GM23338 (cell line): ENCODE measurements around the gene ZNF35. TPM values are rescaled to one million over a fixed set of nuclear protein-coding genes. Genes with fewer than 3 reads are reported as not detected.

Experiments
- ATAC-seq: fragments of 200-7000 bp; cut with Tn5 transposase; 3 replicates; pipeline ENCODE4 v1.9.1; 2020
- DNase-seq: peaks from one replicate; pipeline ENCODE4 v3.0.0-alpha.2; 2015; ENCODE audit warnings: low spot score
- H2AFZ ChIP-seq: fragments of 200-600 bp; sonication (generic); 2 replicates; pipeline ENCODE4 v1.8.0; 2016; ENCODE audit warnings: antibody characterized with exemption, mild to moderate bottlenecking, moderate library complexity
- H3F3A ChIP-seq: fragments of 200-600 bp; sonication (generic); replicated peaks from 2 replicates; pipeline ENCODE4 v1.8.0; 2017; ENCODE audit warnings: antibody characterized with exemption, mixed run types, low read depth
- H3K27ac ChIP-seq: fragments of 200-600 bp; sonication (generic); 2 replicates; pipeline ENCODE4 v1.6.1; 2016; ENCODE audit warnings: low read depth
- H3K27me3 ChIP-seq: fragments of 200-600 bp; sonication (generic); 2 replicates; pipeline ENCODE4 v1.8.0; 2016; ENCODE audit warnings: mild to moderate bottlenecking, mixed run types, moderate library complexity; ENCODE audit not compliant: insufficient read depth
- H3K36me3 ChIP-seq: fragments of 200-600 bp; sonication (generic); 2 replicates; pipeline ENCODE4 v1.8.0; 2016; ENCODE audit warnings: mild to moderate bottlenecking; ENCODE audit not compliant: insufficient read depth
- H3K4me1 ChIP-seq: fragments of 200-600 bp; sonication (generic); 2 replicates; pipeline ENCODE4 v1.8.0; 2016; ENCODE audit warnings: mild to moderate bottlenecking, moderate library complexity; ENCODE audit not compliant: insufficient read depth
- H3K4me2 ChIP-seq: fragments of 200-600 bp; sonication (generic); 2 replicates; pipeline ENCODE4 v1.7.1; 2017; ENCODE audit warnings: mixed run types
- H3K4me3 ChIP-seq: fragments of 200-600 bp; sonication (generic); 2 replicates; pipeline ENCODE4 v1.6.1; 2016; ENCODE audit warnings: mixed run types
- H3K79me2 ChIP-seq: fragments of 200-600 bp; sonication (generic); replicated peaks from 2 replicates; pipeline ENCODE4 v1.8.0; 2017; ENCODE audit warnings: mild to moderate bottlenecking; ENCODE audit not compliant: insufficient read depth
- H3K9me2 ChIP-seq: fragments of 200-600 bp; sonication (generic); 2 replicates; pipeline ENCODE4 v1.8.0; 2017; ENCODE audit not compliant: insufficient read depth
- H4K20me1 ChIP-seq: fragments of 200-600 bp; sonication (generic); replicated peaks from 2 replicates; pipeline ENCODE4 v1.8.0; 2017; ENCODE audit warnings: mild to moderate bottlenecking; ENCODE audit not compliant: insufficient read depth
- H3K27ac Mint-ChIP-seq: 2 replicates; pipeline ENCODE4 v1.8.0; 2020; ENCODE audit warnings: inconsistent platforms, mild to moderate bottlenecking, moderate library complexity, mixed read lengths
- H3K27me3 Mint-ChIP-seq: 3 replicates; pipeline ENCODE4 v1.8.0; 2022; ENCODE audit warnings: low read depth, mild to moderate bottlenecking, moderate library complexity, mixed read lengths, inconsistent platforms; ENCODE audit not compliant: insufficient read depth, poor library complexity
- H3K36me3 Mint-ChIP-seq: 3 replicates; pipeline ENCODE4 v1.8.0; 2021; ENCODE audit warnings: low read depth, mild to moderate bottlenecking, inconsistent platforms, moderate library complexity, mixed read lengths
- H3K4me1 Mint-ChIP-seq: 3 replicates; pipeline ENCODE4 v1.8.0; 2020; ENCODE audit warnings: mild to moderate bottlenecking, inconsistent platforms, mixed read lengths
- H3K4me3 Mint-ChIP-seq: 3 replicates; pipeline ENCODE4 v1.8.0; 2021; ENCODE audit warnings: moderate library complexity, mild to moderate bottlenecking, inconsistent platforms, mixed read lengths
- H3K9me3 Mint-ChIP-seq: 3 replicates; pipeline ENCODE4 v1.8.0; 2020; ENCODE audit warnings: moderate library complexity, mild to moderate bottlenecking, inconsistent platforms, mixed read lengths
- POLR2AphosphoS5 ChIP-seq: IDR thresholded peaks from 2 replicates; pipeline ENCODE4 v1.6.1; 2016; ENCODE audit warnings: antibody characterized with exemption, low read depth
- ZNF462 ChIP-seq: fragments of 250-450 bp; sonication (Bioruptor Pico); IDR thresholded peaks from 2 replicates; pipeline ENCODE4 v1.5.0; 2020; ENCODE audit warnings: mild to moderate bottlenecking, moderate library complexity
- polyA plus RNA-seq: library from polyadenylated mRNA; unstranded; fragments of >200 nt; fragmentation: Nextera tagmentation; extraction: Ambion mirVana; gene quantifications from 2 replicates; pipeline ENCODE4 v1.2.1, GENCODE V29; 2016
- total RNA-seq: library from RNA; depleted of rRNA; stranded (reverse); fragments of >200 nt; shearing (Covaris generic); gene quantifications from 2 replicates; pipeline ENCODE4 v1.2.3, GENCODE V29; 2014; rRNA removed

The ZNF35 gene
- total and polyA plus RNA-seq, 2 experiments from 2014 or later: 18.5 to 26.2 TPM

- H3K4me1 Mint-ChIP-seq: peaks cover 3% of the 10 kb centered on the region
- ATAC-seq (no peak), DNase-seq (no peak)
- peaks cover 74% of the 10 kb centered on the region for H3K9me3 Mint-ChIP-seq
- H3K4me2 ChIP-seq: no peak overlapping the region
- H3K36me3 Mint-ChIP-seq: peaks cover 35% of the 10 kb centered on the region
- no peak overlapping the region for H2AFZ ChIP-seq
- H3K36me3 ChIP-seq: no peaks in the 10 kb centered on the region
- H3K27ac Mint-ChIP-seq: no peak overlapping the region
- H3F3A ChIP-seq: no peaks in the 10 kb centered on the region
- no peaks in the 10 kb centered on the region for H3K79me2 ChIP-seq
- TF ChIP-seq POLR2AphosphoS5 (no peak), ZNF462 (no peak)
- H3K9me2 ChIP-seq: 0 out of 2 replicates have a peak, but pooled peaks cover 27% of the 10 kb centered on the region
- H3K27me3 ChIP-seq: no peaks in the 10 kb centered on the region
- H4K20me1 ChIP-seq: no peaks in the 10 kb centered on the region; the same call in 1 of the 2 replicates
- no peak overlapping the region for H3K27ac ChIP-seq
- H3K4me3 Mint-ChIP-seq: no peak overlapping the region
- 0 out of 2 replicates have a peak, but pooled peaks cover 3% of the 10 kb centered on the region for H3K4me1 ChIP-seq
- no peak overlapping the region for H3K4me3 ChIP-seq
- no peaks in the 10 kb centered on the region for H3K27me3 Mint-ChIP-seq
These were observed 39.4 kb downstream of the ZNF35 start for GRCh38 chr3:44687898-44688297.

Other genes with a start within 250 kb of the ZNF35 start
- 16.5 and 16.6 TPM in 2 replicates for gene ZNF445, start 171.1 kb upstream of the ZNF35 start, total RNA-seq
- gene ZNF445, start 171.1 kb upstream of the ZNF35 start, polyA plus RNA-seq: 2.7 TPM in 2 replicates
- 14.0 and 17.8 TPM in 2 replicates for gene ZKSCAN7, start 93.5 kb upstream of the ZNF35 start, total RNA-seq
- gene ZKSCAN7, start 93.5 kb upstream of the ZNF35 start, polyA plus RNA-seq: 4.4 and 4.7 TPM in 2 replicates
- 6.1 and 10.1 TPM in 2 replicates for gene ZNF660, start 63.8 kb upstream of the ZNF35 start, total RNA-seq
- gene ZNF660, start 63.8 kb upstream of the ZNF35 start, polyA plus RNA-seq: 5.4 and 5.9 TPM in 2 replicates
- 15.1 and 18.9 TPM in 2 replicates for gene ZNF197, start 23.7 kb upstream of the ZNF35 start, total RNA-seq
- 5.6 and 5.9 TPM in 2 replicates for gene ZNF197, start 23.7 kb upstream of the ZNF35 start, polyA plus RNA-seq
- gene ZNF502, start 63.9 kb downstream of the ZNF35 start, total RNA-seq: 3.2 and 4.7 TPM in 2 replicates
- gene ZNF502, start 63.9 kb downstream of the ZNF35 start, polyA plus RNA-seq: 1.7 and 2.9 TPM in 2 replicates
- gene ZNF501, start 80.9 kb downstream of the ZNF35 start, total RNA-seq: 6.6 and 8.0 TPM in 2 replicates
- gene ZNF501, start 80.9 kb downstream of the ZNF35 start, polyA plus RNA-seq: 3.3 and 4.2 TPM in 2 replicates
- 48.1 and 49.2 TPM in 2 replicates for gene KIAA1143, start 112.9 kb downstream of the ZNF35 start, total RNA-seq
- gene KIAA1143, start 112.9 kb downstream of the ZNF35 start, polyA plus RNA-seq: 63.9 and 75.4 TPM in 2 replicates
- gene KIF15, start 113.1 kb downstream of the ZNF35 start, total RNA-seq: 21.2 and 26.2 TPM in 2 replicates
- gene KIF15, start 113.1 kb downstream of the ZNF35 start, polyA plus RNA-seq: 21.8 and 25.8 TPM in 2 replicates
- 7.4 and 9.0 TPM in 2 replicates for gene TMEM42, start 213.2 kb downstream of the ZNF35 start, total RNA-seq
- 13.3 and 14.3 TPM in 2 replicates for gene TMEM42, start 213.2 kb downstream of the ZNF35 start, polyA plus RNA-seq
- gene TGM4, start 225.9 kb downstream of the ZNF35 start, total RNA-seq: not detected in 2 replicates
- not detected in 2 replicates for gene TGM4, start 225.9 kb downstream of the ZNF35 start, polyA plus RNA-seq